ENCODE data around the gene PTPN1.
"Not testable (repeated sequence)": the region's sequence is repeated elsewhere in the genome, so short reads cannot be mapped to it uniquely, and the experiment has no call there.

PTPN1 gene

DNA sequence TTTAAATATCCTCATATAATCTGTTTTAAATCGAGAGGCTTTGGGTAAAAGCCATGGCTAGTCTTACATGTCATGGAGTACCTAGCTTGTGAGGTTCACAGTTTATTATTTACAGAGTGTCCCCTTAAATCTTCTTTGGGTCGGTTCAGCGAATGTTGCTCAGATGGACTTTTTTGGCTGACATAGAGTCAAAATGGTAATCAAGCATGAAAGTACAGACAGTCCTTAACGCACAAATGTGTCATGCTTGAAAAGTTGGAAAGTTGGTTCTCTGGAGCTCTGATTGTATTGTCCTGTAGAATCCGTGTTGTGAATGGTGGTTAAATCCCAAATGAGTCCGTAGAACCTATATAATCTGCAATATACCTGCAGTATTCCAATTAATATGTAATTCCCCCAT is 22.0 kb downstream of the PTPN1 start:
- WGBS, 2 experiments = 93 to 98% methylated on average over 4 to 5 of the region's 6 CpGs
- no peaks in the 10 kb centered on the region for H3K36me3 ChIP-seq (ENCODE audit: control insufficient read depth, insufficient read depth, low read length)

DNA sequence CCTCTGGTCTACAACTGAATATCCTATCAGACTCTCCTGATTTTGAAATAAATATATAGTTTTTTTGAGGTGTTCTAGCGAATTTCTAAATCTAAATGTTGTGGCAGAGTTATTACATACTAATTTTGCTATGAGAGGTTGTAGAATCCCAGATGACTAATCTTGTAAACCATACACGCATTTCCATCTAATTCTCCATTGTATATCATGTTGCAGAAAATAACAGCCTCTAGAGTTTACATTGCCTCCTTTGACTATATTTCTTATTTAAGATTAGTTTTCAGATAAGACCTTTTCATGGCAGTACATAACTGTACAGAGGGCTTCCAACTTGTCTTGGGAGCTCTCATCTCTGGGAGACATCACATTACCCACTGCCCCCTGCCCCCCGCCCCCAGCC is 22.9 kb downstream of the PTPN1 start:
- H3K4me1 ChIP-seq (ENCODE audit: control insufficient read depth, insufficient read depth, low read length) = no peaks in the 10 kb centered on the region
- H3K4me3 ChIP-seq (ENCODE audit: insufficient read depth, low read depth, low read length) = no peak overlapping the region
- H3K27me3 ChIP-seq (ENCODE audit: control insufficient read depth, insufficient read depth, low read length, poor library complexity, severe bottlenecking) = no peaks in the 10 kb centered on the region
- H3K27ac ChIP-seq (ENCODE audit: insufficient read depth, low read depth, low read length, poor library complexity, severe bottlenecking) = no peak overlapping the region
- H3K9me3 ChIP-seq (ENCODE audit: control insufficient read depth, low read length) = no peaks in the 10 kb centered on the region
- no peaks in the 10 kb centered on the region for H3K36me3 ChIP-seq (ENCODE audit: control insufficient read depth, insufficient read depth, low read length)
- 85 to 86% methylated on average over 2 to 3 of the region's 3 CpGs for WGBS, 2 experiments

More for the DNA sequence above, 22.0 kb downstream of the PTPN1 start:
- no peaks in the 10 kb centered on the region for H3K27me3 ChIP-seq (ENCODE audit: control insufficient read depth, insufficient read depth, low read length, poor library complexity, severe bottlenecking)
- H3K4me3 ChIP-seq (ENCODE audit: insufficient read depth, low read depth, low read length) = no peak overlapping the region
- H3K27ac ChIP-seq (ENCODE audit: insufficient read depth, low read depth, low read length, poor library complexity, severe bottlenecking) = no peak overlapping the region
- no peaks in the 10 kb centered on the region for H3K4me1 ChIP-seq (ENCODE audit: control insufficient read depth, insufficient read depth, low read length)
- no peaks in the 10 kb centered on the region for H3K9me3 ChIP-seq (ENCODE audit: control insufficient read depth, low read length)

DNA sequence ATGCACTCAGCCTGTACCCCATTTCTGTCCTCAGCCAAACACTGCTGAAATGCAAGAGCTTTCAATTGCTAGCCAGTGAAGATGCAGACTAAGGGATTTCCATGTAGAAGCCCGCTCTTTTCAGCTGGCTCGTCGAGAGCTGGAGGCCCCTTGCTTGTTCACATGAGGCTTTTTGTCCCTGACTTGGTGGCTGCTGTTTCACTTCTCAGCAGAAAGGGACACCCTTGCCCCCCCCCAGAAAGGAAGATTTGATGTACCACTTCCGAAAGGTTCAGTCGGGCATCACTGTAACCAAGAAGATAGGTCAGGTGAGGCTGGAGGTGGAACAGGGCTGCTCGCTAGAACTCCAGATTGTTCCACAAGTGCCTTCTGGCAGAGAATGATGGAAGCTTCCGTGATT is 23.3 kb downstream of the PTPN1 start:
- Histone ChIP-seq H3K27ac (ENCODE audit: insufficient read depth, low read depth, low read length, poor library complexity, severe bottlenecking) (no peak overlapping the region), H3K36me3 (ENCODE audit: control insufficient read depth, insufficient read depth, low read length) (no peaks in the 10 kb centered on the region), H3K9me3 (ENCODE audit: control insufficient read depth, low read length) (no peaks in the 10 kb centered on the region), H3K4me3 (ENCODE audit: insufficient read depth, low read depth, low read length) (no peak overlapping the region), H3K27me3 (ENCODE audit: control insufficient read depth, insufficient read depth, low read length, poor library complexity, severe bottlenecking) (no peaks in the 10 kb centered on the region), H3K4me1 (ENCODE audit: control insufficient read depth, insufficient read depth, low read length) (no peaks in the 10 kb centered on the region)
- 92 to 97% methylated on average over 7 of the region's 7 CpGs for WGBS, 2 experiments

DNA sequence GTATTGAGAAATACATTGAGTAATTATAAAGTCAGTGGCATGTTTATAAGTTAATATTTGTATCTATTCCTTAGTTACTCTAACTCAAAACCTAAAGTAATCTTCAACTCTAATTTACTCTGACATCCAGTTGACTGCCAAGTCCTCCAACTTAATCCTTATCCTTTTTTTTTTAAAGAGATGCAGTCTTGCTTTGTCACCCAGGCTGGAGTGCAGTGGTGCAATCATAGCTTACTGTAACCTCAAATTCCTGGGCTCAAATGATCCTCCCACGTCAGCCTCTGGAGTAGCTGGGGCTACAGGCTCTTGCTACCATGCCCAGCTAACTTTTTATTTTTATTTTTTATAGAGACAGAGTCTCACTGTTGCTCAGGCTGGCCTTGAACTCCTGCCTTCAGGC is 24.4 kb downstream of the PTPN1 start:
- no peak overlapping the region for H3K27ac ChIP-seq (ENCODE audit: insufficient read depth, low read depth, low read length, poor library complexity, severe bottlenecking)
- 83 to 87% methylated on average over 1 of the region's 1 CpG for WGBS, 2 experiments
- no peak overlapping the region for H3K4me3 ChIP-seq (ENCODE audit: insufficient read depth, low read depth, low read length)

DNA sequence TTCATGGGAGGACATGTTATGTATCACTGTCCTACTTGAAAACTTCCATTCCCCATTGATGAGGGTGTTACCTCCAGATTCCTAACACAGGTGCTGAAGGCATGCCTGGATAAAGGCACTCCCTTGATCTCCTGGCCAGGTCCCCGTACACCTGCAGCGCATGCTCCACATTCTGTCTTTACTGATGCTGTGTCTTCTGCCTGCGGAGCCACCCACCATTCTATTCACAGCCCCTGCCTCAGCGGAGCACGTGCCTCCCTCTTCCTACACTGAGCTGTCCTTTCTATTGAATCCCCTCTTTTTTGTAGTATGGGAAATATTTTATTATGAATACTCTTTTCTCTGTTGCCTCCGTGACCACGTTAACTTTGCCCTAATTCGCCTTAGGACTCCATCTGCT is 25.0 kb downstream of the PTPN1 start:
- 92 to 94% methylated on average over 8 of the region's 8 CpGs for WGBS, 2 experiments

More for the DNA sequence above, 24.4 kb downstream of the PTPN1 start:
- Histone ChIP-seq H3K27me3 (ENCODE audit: control insufficient read depth, insufficient read depth, low read length, poor library complexity, severe bottlenecking) (no peaks in the 10 kb centered on the region), H3K9me3 (ENCODE audit: control insufficient read depth, low read length) (no peaks in the 10 kb centered on the region), H3K36me3 (ENCODE audit: control insufficient read depth, insufficient read depth, low read length) (no peaks in the 10 kb centered on the region), H3K4me1 (ENCODE audit: control insufficient read depth, insufficient read depth, low read length) (no peaks in the 10 kb centered on the region)

DNA sequence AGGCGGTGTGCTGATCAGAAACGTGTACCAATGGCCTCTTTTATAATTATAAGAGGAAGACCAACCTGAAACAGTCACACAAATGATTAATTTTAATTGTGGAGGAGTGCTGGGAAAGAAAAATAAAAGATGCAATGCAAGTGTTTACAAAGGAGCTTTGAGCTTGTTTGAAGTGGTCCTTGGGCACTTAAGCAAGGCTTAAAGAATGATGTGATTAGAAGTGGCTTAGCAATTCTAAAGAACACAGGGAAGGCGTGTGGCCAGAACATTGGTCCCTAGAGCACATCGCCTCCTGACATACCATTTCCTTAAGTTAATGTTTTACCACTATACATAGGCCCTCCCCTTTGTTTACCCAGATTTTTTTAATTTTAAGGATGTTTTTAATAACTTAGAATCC is 26.1 kb downstream of the PTPN1 start:
- Histone ChIP-seq H3K4me3 (ENCODE audit: insufficient read depth, low read depth, low read length) (no peak overlapping the region), H3K9me3 (ENCODE audit: control insufficient read depth, low read length) (no peaks in the 10 kb centered on the region), H3K4me1 (ENCODE audit: control insufficient read depth, insufficient read depth, low read length) (no peaks in the 10 kb centered on the region), H3K36me3 (ENCODE audit: control insufficient read depth, insufficient read depth, low read length) (no peaks in the 10 kb centered on the region), H3K27ac (ENCODE audit: insufficient read depth, low read depth, low read length, poor library complexity, severe bottlenecking) (no peak overlapping the region), H3K27me3 (ENCODE audit: control insufficient read depth, insufficient read depth, low read length, poor library complexity, severe bottlenecking) (no peaks in the 10 kb centered on the region)
- 75 to 90% methylated on average over 4 of the region's 4 CpGs for WGBS, 2 experiments

More for the DNA sequence above, 25.0 kb downstream of the PTPN1 start:
- H3K27me3 ChIP-seq (ENCODE audit: control insufficient read depth, insufficient read depth, low read length, poor library complexity, severe bottlenecking) = no peaks in the 10 kb centered on the region
- H3K4me3 ChIP-seq (ENCODE audit: insufficient read depth, low read depth, low read length) = no peak overlapping the region
- H3K9me3 ChIP-seq (ENCODE audit: control insufficient read depth, low read length) = no peaks in the 10 kb centered on the region
- no peaks in the 10 kb centered on the region for H3K36me3 ChIP-seq (ENCODE audit: control insufficient read depth, insufficient read depth, low read length)
- H3K4me1 ChIP-seq (ENCODE audit: control insufficient read depth, insufficient read depth, low read length) = no peaks in the 10 kb centered on the region
- no peak overlapping the region for H3K27ac ChIP-seq (ENCODE audit: insufficient read depth, low read depth, low read length, poor library complexity, severe bottlenecking)

DNA sequence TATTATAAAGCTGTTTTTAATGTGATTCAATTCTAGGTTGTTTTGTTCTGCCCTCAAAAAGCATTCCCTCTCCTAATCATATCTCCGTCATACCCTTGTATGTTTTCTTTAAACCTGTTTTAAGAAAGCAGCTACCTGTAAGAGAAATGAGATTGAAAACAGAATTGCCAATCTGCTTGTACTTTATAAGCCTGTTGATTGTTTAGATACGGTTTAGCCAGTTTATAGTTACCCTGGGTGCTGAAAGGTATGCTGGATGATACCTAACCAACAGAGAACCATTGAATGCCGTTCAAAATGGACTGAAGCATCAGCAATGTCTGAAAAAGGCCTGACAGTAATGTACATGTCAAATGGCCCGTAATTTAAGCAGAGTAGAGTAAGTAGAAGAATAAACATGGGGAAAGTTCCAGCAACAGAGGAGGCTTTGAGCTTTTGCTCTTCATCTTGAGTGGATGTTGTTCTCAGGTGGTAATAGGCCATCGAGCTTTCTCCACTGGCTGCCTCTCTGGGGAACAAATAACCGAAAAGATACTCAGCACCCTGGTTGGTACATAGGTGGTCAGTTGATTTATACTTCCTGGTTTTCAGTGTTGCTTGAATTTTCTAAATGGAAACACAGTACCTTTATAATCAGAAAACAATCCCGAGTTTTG is 27.5 kb downstream of the PTPN1 start:
- H3K27ac ChIP-seq (ENCODE audit: insufficient read depth, low read depth, low read length, poor library complexity, severe bottlenecking) = no peak overlapping the region
- H3K4me1 ChIP-seq (ENCODE audit: control insufficient read depth, insufficient read depth, low read length) = no peaks in the 10 kb centered on the region
- no peaks in the 10 kb centered on the region for H3K27me3 ChIP-seq (ENCODE audit: control insufficient read depth, insufficient read depth, low read length, poor library complexity, severe bottlenecking)
- H3K36me3 ChIP-seq (ENCODE audit: control insufficient read depth, insufficient read depth, low read length) = no peaks in the 10 kb centered on the region
- H3K4me3 ChIP-seq (ENCODE audit: insufficient read depth, low read depth, low read length) = no peak overlapping the region
- WGBS, 2 experiments = 93 to 98% methylated on average over 6 to 7 of the region's 7 CpGs
- no peaks in the 10 kb centered on the region for H3K9me3 ChIP-seq (ENCODE audit: control insufficient read depth, low read length)

DNA sequence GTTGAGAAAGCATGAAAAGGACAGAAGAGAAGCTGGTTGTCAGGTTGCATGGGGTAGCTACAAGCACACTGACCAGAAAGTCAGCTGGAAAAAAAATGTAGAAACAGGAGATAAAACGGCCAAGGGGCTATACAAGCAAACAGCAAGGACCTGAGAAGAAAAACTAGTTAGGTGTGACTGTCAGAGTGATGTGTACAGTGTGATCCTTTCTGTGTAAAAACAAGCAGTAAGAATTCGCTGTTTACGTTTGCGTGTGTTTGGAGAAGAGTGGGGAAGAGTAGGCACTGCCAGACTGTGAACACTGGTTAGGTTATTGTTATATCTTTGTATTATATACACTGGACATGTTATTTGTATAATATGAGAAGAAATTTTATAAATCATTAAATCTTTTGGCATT is 28.1 kb downstream of the PTPN1 start:
- no peak overlapping the region for H3K27ac ChIP-seq (ENCODE audit: insufficient read depth, low read depth, low read length, poor library complexity, severe bottlenecking)
- no peaks in the 10 kb centered on the region for H3K9me3 ChIP-seq (ENCODE audit: control insufficient read depth, low read length)
- H3K4me3 ChIP-seq (ENCODE audit: insufficient read depth, low read depth, low read length) = no peak overlapping the region
- 96% methylated on average over 4 of the region's 4 CpGs for WGBS, 2 experiments
- H3K27me3 ChIP-seq (ENCODE audit: control insufficient read depth, insufficient read depth, low read length, poor library complexity, severe bottlenecking) = no peaks in the 10 kb centered on the region
- H3K36me3 ChIP-seq (ENCODE audit: control insufficient read depth, insufficient read depth, low read length) = no peaks in the 10 kb centered on the region
- H3K4me1 ChIP-seq (ENCODE audit: control insufficient read depth, insufficient read depth, low read length) = no peaks in the 10 kb centered on the region

DNA sequence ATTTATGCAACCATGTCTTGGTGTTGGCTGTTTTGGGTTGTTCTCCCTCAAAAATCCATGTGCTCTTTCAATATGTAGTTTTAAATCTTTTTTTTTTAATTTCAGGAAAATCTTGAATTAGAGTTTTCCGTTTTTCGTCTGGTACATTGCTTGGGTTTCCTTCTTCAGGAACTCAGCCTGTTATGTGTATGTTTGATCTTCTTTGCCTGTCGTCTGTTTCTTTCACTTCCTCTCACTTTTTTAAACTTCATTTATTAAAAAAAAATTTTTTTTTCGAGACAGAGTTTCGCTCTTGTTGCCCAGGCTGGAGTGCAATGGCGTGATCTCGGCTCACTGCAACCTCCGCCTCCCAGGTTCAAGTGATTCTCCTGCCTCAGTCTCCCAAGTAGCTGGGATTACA is 29.6 kb downstream of the PTPN1 start:
- not testable (repeated sequence) for H3K27ac ChIP-seq (ENCODE audit: insufficient read depth, low read depth, low read length, poor library complexity, severe bottlenecking); H3K36me3 ChIP-seq (ENCODE audit: control insufficient read depth, insufficient read depth, low read length)
- WGBS, 2 experiments = 86 to 89% methylated on average over 8 of the region's 8 CpGs

DNA sequence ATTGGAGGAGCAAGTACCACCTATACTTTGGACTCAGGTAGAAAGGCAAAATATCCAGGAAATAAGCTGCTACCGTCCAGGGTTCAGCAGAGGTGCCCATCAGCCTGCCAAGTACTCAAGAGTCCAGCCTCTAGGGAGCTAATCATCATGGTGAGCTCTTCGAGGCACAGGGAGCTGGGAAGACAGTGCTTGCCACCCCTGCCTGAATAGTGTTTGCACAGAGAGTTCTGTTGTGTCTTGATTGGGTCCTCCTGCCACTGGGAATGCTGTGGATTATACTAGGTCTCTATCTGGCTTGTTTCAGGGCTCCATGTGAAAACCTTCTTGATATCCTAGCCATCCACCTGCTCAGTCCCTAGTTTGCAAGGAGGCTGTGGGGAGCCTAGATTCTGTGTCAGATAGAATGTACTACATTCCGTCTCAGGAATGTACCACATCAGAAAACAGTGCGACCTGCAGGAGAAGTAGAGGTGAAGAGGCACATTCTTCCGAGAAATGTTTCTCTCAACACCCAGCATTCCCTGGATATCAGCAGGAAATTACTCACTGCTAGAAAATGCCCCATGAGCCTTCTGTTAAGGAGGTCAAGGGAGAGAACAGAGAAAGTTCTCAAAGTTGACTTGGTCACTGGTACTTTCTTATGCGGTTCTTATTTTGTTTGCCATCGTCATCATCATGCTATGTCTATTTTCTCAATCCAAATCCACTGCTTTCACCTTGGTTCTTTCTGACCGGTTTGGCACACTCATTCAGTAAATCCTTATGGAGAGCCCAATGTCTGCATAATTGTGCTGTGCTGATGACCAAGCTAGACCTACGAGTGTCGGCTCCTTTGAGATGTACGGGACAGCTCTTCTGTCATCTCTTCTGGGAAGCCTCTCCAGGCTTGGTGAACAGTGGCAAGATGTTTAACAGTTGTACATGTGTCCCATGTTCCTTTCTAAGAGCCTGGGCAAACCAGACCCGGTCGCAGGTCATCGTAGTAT is 30.7 kb downstream of the PTPN1 start:
- H3K9me3 ChIP-seq (ENCODE audit: control insufficient read depth, low read length) = no peaks in the 10 kb centered on the region
- H3K36me3 ChIP-seq (ENCODE audit: control insufficient read depth, insufficient read depth, low read length) = no peaks in the 10 kb centered on the region
- WGBS, 2 experiments = 96 to 97% methylated on average over 14 of the region's 14 CpGs
- H3K4me1 ChIP-seq (ENCODE audit: control insufficient read depth, insufficient read depth, low read length) = no peaks in the 10 kb centered on the region
- no peaks in the 10 kb centered on the region for H3K27me3 ChIP-seq (ENCODE audit: control insufficient read depth, insufficient read depth, low read length, poor library complexity, severe bottlenecking)
- no peak overlapping the region for H3K27ac ChIP-seq (ENCODE audit: insufficient read depth, low read depth, low read length, poor library complexity, severe bottlenecking)
- no peak overlapping the region for H3K4me3 ChIP-seq (ENCODE audit: insufficient read depth, low read depth, low read length)

More for the DNA sequence above, 29.6 kb downstream of the PTPN1 start:
- H3K4me1 ChIP-seq (ENCODE audit: control insufficient read depth, insufficient read depth, low read length); H3K4me3 ChIP-seq (ENCODE audit: insufficient read depth, low read depth, low read length); H3K27me3 ChIP-seq (ENCODE audit: control insufficient read depth, insufficient read depth, low read length, poor library complexity, severe bottlenecking); H3K9me3 ChIP-seq (ENCODE audit: control insufficient read depth, low read length): not testable (repeated sequence)
